Measurements from ENCODE around the gene ANKRD44.

Gene ANKRD44

DNA sequence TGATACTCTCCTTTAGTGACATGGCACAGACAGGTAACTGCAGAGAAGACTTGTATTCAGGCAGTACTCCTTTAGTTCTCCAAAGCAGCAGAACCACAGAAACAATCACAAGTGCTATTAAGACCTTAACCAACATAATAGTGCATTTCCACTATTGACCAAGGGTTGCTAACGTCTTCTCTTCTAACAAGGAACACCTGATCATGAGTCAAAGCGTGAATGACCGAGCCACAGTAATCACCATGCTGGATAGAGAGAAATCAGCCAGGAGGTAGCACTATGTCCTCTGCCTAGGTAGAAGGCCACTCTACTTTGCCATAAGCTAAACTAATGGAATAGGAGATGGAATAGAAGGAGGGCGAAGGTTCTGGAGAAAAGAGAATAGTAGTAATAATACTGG is 161.0 kb downstream of the ANKRD44 start:
- TF ChIP-seq, protein P1, sequence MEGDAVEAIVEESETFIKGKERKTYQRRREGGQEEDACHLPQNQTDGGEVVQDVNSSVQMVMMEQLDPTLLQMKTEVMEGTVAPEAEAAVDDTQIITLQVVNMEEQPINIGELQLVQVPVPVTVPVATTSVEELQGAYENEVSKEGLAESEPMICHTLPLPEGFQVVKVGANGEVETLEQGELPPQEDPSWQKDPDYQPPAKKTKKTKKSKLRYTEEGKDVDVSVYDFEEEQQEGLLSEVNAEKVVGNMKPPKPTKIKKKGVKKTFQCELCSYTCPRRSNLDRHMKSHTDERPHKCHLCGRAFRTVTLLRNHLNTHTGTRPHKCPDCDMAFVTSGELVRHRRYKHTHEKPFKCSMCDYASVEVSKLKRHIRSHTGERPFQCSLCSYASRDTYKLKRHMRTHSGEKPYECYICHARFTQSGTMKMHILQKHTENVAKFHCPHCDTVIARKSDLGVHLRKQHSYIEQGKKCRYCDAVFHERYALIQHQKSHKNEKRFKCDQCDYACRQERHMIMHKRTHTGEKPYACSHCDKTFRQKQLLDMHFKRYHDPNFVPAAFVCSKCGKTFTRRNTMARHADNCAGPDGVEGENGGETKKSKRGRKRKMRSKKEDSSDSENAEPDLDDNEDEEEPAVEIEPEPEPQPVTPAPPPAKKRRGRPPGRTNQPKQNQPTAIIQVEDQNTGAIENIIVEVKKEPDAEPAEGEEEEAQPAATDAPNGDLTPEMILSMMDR (IDR thresholded peaks at IDR 0.05; ENCODE audit: control insufficient read depth, extremely low read depth, insufficient read depth): no peak
- H3K4me3 ChIP-seq (ENCODE audit: low read depth, low read length): no peak overlapping the region
- DNase-seq (ENCODE audit: low read depth): no peak

DNA sequence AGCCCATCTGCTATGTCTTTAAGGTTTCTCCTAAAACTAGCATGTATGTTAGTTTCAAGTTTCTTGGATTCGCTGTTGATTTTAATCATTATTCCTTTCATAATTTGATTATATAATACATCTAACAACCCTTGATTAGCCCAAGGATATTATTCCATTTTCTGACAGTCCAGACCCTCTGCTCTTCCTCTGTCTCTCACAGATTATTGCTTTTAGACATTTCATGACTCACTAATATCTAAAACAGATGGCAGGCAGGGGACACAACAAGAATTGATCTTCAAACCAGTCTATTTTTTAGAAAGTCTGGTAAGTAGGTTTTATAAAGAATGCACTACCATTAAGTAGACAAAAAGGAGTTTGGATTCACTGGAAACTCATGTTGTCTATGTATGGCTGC is 162.2 kb downstream of the ANKRD44 start:
- TF ChIP-seq, protein P1 (IDR thresholded peaks at IDR 0.05; ENCODE audit: control insufficient read depth, extremely low read depth, insufficient read depth): no peak
- H3K4me3 ChIP-seq (ENCODE audit: low read depth, low read length): no peak overlapping the region
- no peak for DNase-seq (ENCODE audit: low read depth)

DNA sequence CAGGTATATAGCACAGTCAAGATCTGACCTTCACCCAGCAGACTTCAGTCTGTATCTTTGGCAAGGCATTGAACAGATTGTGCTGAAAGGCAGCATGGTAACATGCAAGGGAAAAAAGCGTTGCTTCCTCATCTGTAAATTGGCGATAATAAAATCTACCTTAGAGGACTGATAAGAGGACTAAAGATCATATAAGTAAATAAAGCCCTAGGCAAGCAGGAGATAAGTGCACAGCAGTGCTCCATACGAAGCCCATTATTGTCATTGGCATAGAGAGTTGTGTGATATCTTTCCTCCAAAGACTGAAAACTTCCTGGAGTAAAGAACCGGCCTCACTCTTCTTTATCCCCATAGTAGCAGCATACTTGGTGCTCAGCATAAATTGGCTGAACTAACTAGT is 162.6 kb downstream of the ANKRD44 start:
- TF ChIP-seq, protein P1 (IDR thresholded peaks at IDR 0.05; ENCODE audit: control insufficient read depth, extremely low read depth, insufficient read depth): no peak
- H3K4me3 ChIP-seq (ENCODE audit: low read depth, low read length): no peak overlapping the region

DNA sequence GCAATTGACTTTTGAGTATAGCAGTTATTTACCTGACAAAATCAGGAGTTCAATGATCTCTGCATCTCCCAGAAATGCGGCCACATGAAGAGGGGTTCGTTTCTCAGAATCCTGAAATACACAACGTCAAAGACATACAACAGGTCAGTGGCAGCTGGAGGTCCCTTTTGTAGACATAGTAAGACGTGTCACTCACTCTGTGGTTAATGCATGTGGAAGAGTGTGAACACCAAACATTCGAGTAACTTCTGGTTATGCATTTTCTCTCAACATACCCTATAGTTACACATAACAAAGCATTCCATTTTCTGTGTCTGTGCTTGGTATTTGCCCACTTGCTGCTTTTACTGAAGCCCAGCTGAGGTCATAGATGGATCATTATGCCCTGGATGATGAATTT is 163.6 kb downstream of the ANKRD44 start:
- H3K4me3 ChIP-seq (ENCODE audit: low read depth, low read length): no peak overlapping the region
- TF ChIP-seq, protein P1 (IDR thresholded peaks at IDR 0.05; ENCODE audit: control insufficient read depth, extremely low read depth, insufficient read depth): no peak
- no peak for DNase-seq (ENCODE audit: low read depth)

More for the DNA sequence above, 162.6 kb downstream of the ANKRD44 start:
- DNase-seq (ENCODE audit: low read depth): no peak

DNA sequence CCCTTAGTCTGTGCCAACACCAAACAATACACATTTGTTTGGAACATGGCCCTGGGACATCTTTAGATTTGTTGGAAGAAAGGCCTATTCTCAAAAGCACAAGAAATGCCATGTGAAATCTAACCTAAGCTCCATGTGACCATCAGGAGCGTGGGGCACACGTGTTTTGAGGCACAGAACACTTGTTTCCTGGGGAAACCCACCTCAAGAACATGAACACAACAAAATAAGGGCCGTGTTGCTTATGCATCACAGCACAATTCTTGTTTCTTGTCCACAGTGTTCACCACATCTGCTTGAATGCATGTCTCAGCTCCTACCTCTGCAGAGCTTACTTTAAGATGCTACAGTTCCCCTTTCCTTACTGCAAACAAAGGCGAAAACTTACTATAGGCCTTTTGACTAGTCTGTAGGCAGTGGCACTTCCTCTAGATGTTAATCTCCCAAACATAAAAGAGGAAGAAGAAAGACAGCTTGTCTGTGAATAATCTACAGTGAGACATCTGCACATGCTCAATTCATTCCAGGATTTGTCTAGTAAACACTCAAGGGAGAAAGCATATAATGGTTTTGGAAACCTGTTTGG is 165.0 kb downstream of the ANKRD44 start:
- TF ChIP-seq, protein P1 (IDR thresholded peaks at IDR 0.05; ENCODE audit: control insufficient read depth, extremely low read depth, insufficient read depth): no peak
- H3K4me3 ChIP-seq (ENCODE audit: low read depth, low read length): no peak overlapping the region
- DNase-seq (ENCODE audit: low read depth): peak; percentile 82

DNA sequence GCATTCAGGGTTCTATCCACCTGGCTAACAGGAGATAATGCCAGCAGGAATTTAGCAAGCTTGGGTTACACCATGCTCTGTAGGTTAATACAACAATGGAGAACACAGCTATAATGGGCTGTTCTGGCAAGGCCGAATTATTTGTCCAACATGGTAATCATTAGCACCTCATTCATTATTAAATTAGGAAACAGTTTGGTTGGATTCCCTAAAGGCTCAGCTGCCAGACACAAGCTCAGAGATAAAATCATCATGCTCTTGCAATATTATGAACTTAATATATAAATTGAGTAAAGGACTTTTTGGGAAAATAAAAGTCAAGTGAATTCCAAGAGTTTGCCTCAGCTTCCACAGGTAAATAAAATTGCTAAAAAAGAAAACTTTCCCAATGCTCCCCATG is 166.4 kb downstream of the ANKRD44 start:
- H3K4me3 ChIP-seq (ENCODE audit: low read depth, low read length): no peak overlapping the region
- TF ChIP-seq, protein P1 (IDR thresholded peaks at IDR 0.05; ENCODE audit: control insufficient read depth, extremely low read depth, insufficient read depth): no peak
- no peak for DNase-seq (ENCODE audit: low read depth)
